NCI-H460 (cell line): ENCODE measurements around the gene SNX30. TPM values are rescaled to one million over a fixed set of nuclear protein-coding genes. Genes with fewer than 3 reads are reported as not detected.

Experiments used
- DNase-seq: peaks from one replicate; pipeline ENCODE4 v3.0.0-alpha.2; 2016; ENCODE audit warnings: low read depth; ENCODE audit errors: extremely low read depth
- total RNA-seq: library from RNA; depleted of rRNA; stranded (reverse); fragments of >200 nt; shearing (Covaris generic); gene quantifications from 2 replicates; pipeline ENCODE4 v1.2.3, GENCODE V29; 2014; rRNA removed

Gene SNX30
- total RNA-seq, 1 experiment from 2014 or later, result 8.2 TPM

- no peak for DNase-seq
Observed at GRCh38 chr9:112913326-112913725, 162.8 kb downstream of the SNX30 start.

GRCh38 chr9:112914524-112914923 is 164.0 kb downstream of the SNX30 start:
- DNase-seq, result no peak

- no peak for DNase-seq
Observed at GRCh38 chr9:112917047-112917986, 166.8 kb downstream of the SNX30 start.

GRCh38 chr9:112917987-112918362 is 167.4 kb downstream of the SNX30 start:
- DNase-seq, result no peak

- DNase-seq, result peak; percentile 16
Observed at GRCh38 chr9:112921549-112921948, 171.0 kb downstream of the SNX30 start.

Other genes starting within 250 kb of the SNX30 start
- 25.7 and 29.1 TPM in 2 replicates for gene INIP, start 32.6 kb upstream of the SNX30 start, total RNA-seq
- not detected in 2 replicates for gene SLC46A2, start 140.1 kb downstream of the SNX30 start, total RNA-seq